ENCODE data around the gene PAQR3.

DNA sequence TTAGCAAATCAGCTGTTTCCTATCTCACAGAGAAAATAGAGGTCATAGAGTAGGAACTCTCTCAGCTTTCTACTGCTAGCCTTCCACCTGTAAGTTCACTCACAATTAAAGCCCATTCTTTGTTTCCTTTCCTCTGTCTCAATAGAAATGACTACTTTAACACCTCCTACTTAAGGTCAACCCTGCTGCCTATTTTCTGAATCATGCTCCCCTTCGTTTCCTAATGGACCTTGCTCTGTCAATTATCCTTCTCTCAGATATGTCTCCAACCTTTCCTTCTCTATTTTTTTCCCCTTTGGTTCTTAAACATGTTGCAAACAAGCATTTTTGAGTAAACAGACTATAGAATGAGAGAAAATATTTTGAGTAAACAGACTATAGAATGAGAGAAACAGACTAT is 5.1 kb upstream of the PAQR3 start:
- TF ChIP-seq, protein P1, sequence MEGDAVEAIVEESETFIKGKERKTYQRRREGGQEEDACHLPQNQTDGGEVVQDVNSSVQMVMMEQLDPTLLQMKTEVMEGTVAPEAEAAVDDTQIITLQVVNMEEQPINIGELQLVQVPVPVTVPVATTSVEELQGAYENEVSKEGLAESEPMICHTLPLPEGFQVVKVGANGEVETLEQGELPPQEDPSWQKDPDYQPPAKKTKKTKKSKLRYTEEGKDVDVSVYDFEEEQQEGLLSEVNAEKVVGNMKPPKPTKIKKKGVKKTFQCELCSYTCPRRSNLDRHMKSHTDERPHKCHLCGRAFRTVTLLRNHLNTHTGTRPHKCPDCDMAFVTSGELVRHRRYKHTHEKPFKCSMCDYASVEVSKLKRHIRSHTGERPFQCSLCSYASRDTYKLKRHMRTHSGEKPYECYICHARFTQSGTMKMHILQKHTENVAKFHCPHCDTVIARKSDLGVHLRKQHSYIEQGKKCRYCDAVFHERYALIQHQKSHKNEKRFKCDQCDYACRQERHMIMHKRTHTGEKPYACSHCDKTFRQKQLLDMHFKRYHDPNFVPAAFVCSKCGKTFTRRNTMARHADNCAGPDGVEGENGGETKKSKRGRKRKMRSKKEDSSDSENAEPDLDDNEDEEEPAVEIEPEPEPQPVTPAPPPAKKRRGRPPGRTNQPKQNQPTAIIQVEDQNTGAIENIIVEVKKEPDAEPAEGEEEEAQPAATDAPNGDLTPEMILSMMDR (IDR thresholded peaks at IDR 0.05) = no peak
- TF ChIP-seq EP300 (IDR thresholded peaks at IDR 0.05) = no peak
- TF ChIP-seq POLR2A (IDR thresholded peaks at IDR 0.05) = no peak
